CD14-positive monocyte (primary cell): Measurements from ENCODE around the gene MALRD1. TPM values are rescaled to one million over a fixed set of nuclear protein-coding genes. Genes with fewer than 3 reads are reported as not detected.

Experiments
- DNase-seq, 3 donors: peaks; one replicate each; pipeline ENCODE4 v3.0.0-alpha.2; 2011 to 2022
- H2AFZ ChIP-seq: 2 replicates; pipeline ENCODE4 v1.6.0; 2012; ENCODE audit warnings: mild to moderate bottlenecking, low read depth, low read length, inconsistent platforms; ENCODE audit not compliant: insufficient read depth, poor library complexity, severe bottlenecking
- H3K27ac ChIP-seq, 2 donors: 1 replicate in 1 of 2; 2 replicates in 1 of 2; pipeline ENCODE4 v1.5.1; 2012 to 2013; ENCODE audit warnings: low read length in 2 of 2, control low read depth in 1 of 2, inconsistent platforms in 1 of 2, low read depth in 1 of 2, mild to moderate bottlenecking in 1 of 2
- H3K27me3 ChIP-seq, 2 donors: one replicate each; pipeline versions ENCODE4 v1.6.0 to v1.6.1; 2011 to 2013; ENCODE audit warnings: low read length in 2 of 2; ENCODE audit not compliant: control insufficient read depth in 2 of 2, insufficient read depth in 2 of 2
- H3K36me3 ChIP-seq, 2 donors: replicated peaks in 1 of 2; 1 replicate in 1 of 2; 2 replicates in 1 of 2; pipeline versions ENCODE4 v1.5.1 to v1.6.1; 2012 to 2013; ENCODE audit warnings: low read length in 2 of 2, control low read depth in 1 of 2, inconsistent platforms in 1 of 2, mild to moderate bottlenecking in 1 of 2; ENCODE audit not compliant: insufficient read depth in 2 of 2, control insufficient read depth in 1 of 2
- H3K4me1 ChIP-seq, 2 donors: 1 replicate in 1 of 2; 2 replicates in 1 of 2; pipeline versions ENCODE4 v1.5.1 to v1.6.1; 2012 to 2013; ENCODE audit warnings: low read length in 2 of 2, control low read depth in 1 of 2, inconsistent platforms in 1 of 2, mild to moderate bottlenecking in 1 of 2, moderate library complexity in 1 of 2; ENCODE audit not compliant: insufficient read depth in 2 of 2, control insufficient read depth in 1 of 2
- H3K4me2 ChIP-seq: replicated peaks from 2 replicates; pipeline ENCODE3; 2012; ENCODE audit warnings: low read length, moderate library complexity, mild to moderate bottlenecking; ENCODE audit not compliant: poor library complexity, severe bottlenecking; ENCODE audit errors: extremely low read depth
- H3K4me3 ChIP-seq, 3 experiments: fragments of 200-600 bp in 1 of 3; sonication (generic) in 1 of 3; replicated peaks in 1 of 3; 1 replicate in 2 of 3; 2 replicates in 1 of 3; pipeline ENCODE4 v1.5.1; 2011 to 2013; ENCODE audit warnings: low read length in 3 of 3, mild to moderate bottlenecking in 3 of 3, control low read depth in 2 of 3, low read depth in 2 of 3, inconsistent platforms in 1 of 3, moderate library complexity in 1 of 3
- H3K79me2 ChIP-seq: 2 replicates; pipeline ENCODE4 v1.6.0; 2012; ENCODE audit warnings: mild to moderate bottlenecking, control low read depth, inconsistent platforms, low read length, moderate library complexity; ENCODE audit not compliant: insufficient read depth
- H3K9ac ChIP-seq: 2 replicates; pipeline ENCODE4 v1.6.0; 2017; ENCODE audit warnings: low read length, mild to moderate bottlenecking; ENCODE audit not compliant: insufficient read depth, poor library complexity, severe bottlenecking
- H3K9me3 ChIP-seq, 2 donors: replicated peaks in 1 of 2; 1 replicate in 1 of 2; 2 replicates in 1 of 2; pipeline versions ENCODE4 v1.5.1 to v1.6.1; 2012 to 2013; ENCODE audit warnings: low read length in 2 of 2, control low read depth in 1 of 2; ENCODE audit not compliant: control insufficient read depth in 1 of 2, insufficient read depth in 1 of 2
- H4K20me1 ChIP-seq: 2 replicates; pipeline ENCODE4 v1.6.0; 2012; ENCODE audit warnings: mild to moderate bottlenecking, low read length, control low read depth, moderate library complexity; ENCODE audit not compliant: insufficient read depth
- H3K27ac Mint-ChIP-seq, 7 donors: one replicate each; pipeline ENCODE4 v1.8.0; 2020; ENCODE audit warnings: mild to moderate bottlenecking in 7 of 7, mixed read lengths in 7 of 7, moderate library complexity in 6 of 7, inconsistent platforms in 2 of 7
- H3K27me3 Mint-ChIP-seq, 3 donors: one replicate each; pipeline ENCODE4 v1.8.0; 2021 to 2022; ENCODE audit warnings: low read depth in 3 of 3, mild to moderate bottlenecking in 3 of 3, mixed read lengths in 3 of 3, moderate library complexity in 3 of 3, inconsistent platforms in 1 of 3
- H3K36me3 Mint-ChIP-seq, 2 donors: one replicate each; pipeline ENCODE4 v1.8.0; 2020; ENCODE audit warnings: mixed read lengths in 2 of 2, inconsistent platforms in 1 of 2, mild to moderate bottlenecking in 1 of 2
- H3K4me1 Mint-ChIP-seq: one replicate; pipeline ENCODE4 v1.8.0; 2020; ENCODE audit warnings: mild to moderate bottlenecking, mixed read lengths
- H3K4me3 Mint-ChIP-seq, 2 donors: one replicate each; pipeline ENCODE4 v1.8.0; 2020; ENCODE audit warnings: mild to moderate bottlenecking in 2 of 2, mixed read lengths in 2 of 2, moderate library complexity in 1 of 2
- H3K9me3 Mint-ChIP-seq, 7 donors: one replicate each; pipeline ENCODE4 v1.8.0; 2020 to 2022; ENCODE audit warnings: mixed read lengths in 7 of 7, mild to moderate bottlenecking in 6 of 7, moderate library complexity in 6 of 7, inconsistent platforms in 2 of 7
- CTCF ChIP-seq: fragments of 200-600 bp; IDR thresholded peaks from one replicate; pipeline ENCODE4 v1.8.0; 2022; ENCODE audit warnings: antibody characterized with exemption, mild to moderate bottlenecking
- WGBS: methylation state at CpG from one replicate; pipeline ENCODE4 v1.1.5; 2013; ENCODE audit warnings: missing lambda C conversion rate; ENCODE audit not compliant: insufficient coverage; 5-methylcytosine and 5-hydroxymethylcytosine counted together
- intact Hi-C, 2 donors: fragments of 100-400 bp; cut with micrococcal nuclease; formaldehyde crosslinking; loops; one replicate each; pipeline versions ENCODE4 v1.15.0 to v1.15.1; 2023
- polyA plus RNA-seq, 3 donors: library from polyadenylated mRNA; depleted of rRNA in 1 of 3; unstranded in 2 of 3; stranded (reverse) in 1 of 3; fragments of 300-500 nt in 2 of 3; fragments of >200 nt in 1 of 3; fragmentation: Illumina TruSeq in 2 of 3; gene quantifications; 1 replicate in 2 of 3; 2 replicates in 1 of 3; pipeline ENCODE4 v1.2.3, GENCODE V29; 2012 to 2021

Gene MALRD1
- polyA plus RNA-seq, 3 donors: not detected

GRCh38 chr10:19411119-19411518 lies 362.5 kb downstream of the MALRD1 start:
- intact Hi-C loops: loop anchor here in 1 of 2 donors (10.0 kb wide), 1 partner anchor 374 kb away; no protein-coding TSS in a partner anchor

GRCh38 chr10:19412531-19412930 lies 363.9 kb downstream of the MALRD1 start:
- DNase-seq: peak in 2 of 3 donors; percentile 4 to 10
- H3K4me1 Mint-ChIP-seq: no peaks in the 10 kb centered on the region
- Histone ChIP-seq H3K27me3 (no peaks in the 10 kb centered on the region), H2AFZ (no peak overlapping the region), H3K4me1 (no peaks in the 10 kb centered on the region), H3K4me2 (no peak overlapping the region), H3K9ac (no peak overlapping the region), H3K27ac (no peak overlapping the region), H3K9me3 (no peaks in the 10 kb centered on the region), H3K4me3 (no peak overlapping the region), H4K20me1 (no peaks in the 10 kb centered on the region), H3K36me3 (no peaks in the 10 kb centered on the region), H3K79me2 (no peaks in the 10 kb centered on the region)
- peaks cover 0 to 3% (median 0%) of the 10 kb centered on the region in 7 donors for H3K9me3 Mint-ChIP-seq
- H3K36me3 Mint-ChIP-seq: no peaks in the 10 kb centered on the region
- peaks cover 0 to 5% (median 0%) of the 10 kb centered on the region in 3 donors for H3K27me3 Mint-ChIP-seq
- peak; percentile 52 for TF ChIP-seq CTCF
- H3K4me3 Mint-ChIP-seq: no peak overlapping the region
- intact Hi-C loops: loop anchor here in 1 of 2 donors (10.0 kb wide), 1 partner anchor 372 kb away; no protein-coding TSS in a partner anchor
- no peak overlapping the region for H3K27ac Mint-ChIP-seq

More at GRCh38 chr10:19411119-19411518, 362.5 kb downstream of the MALRD1 start:
- Histone ChIP-seq H3K4me2 (no peak overlapping the region), H3K27me3 (no peaks in the 10 kb centered on the region), H3K9ac (no peak overlapping the region), H3K9me3 (no peaks in the 10 kb centered on the region), H3K36me3 (no peaks in the 10 kb centered on the region), H3K27ac (no peak overlapping the region), H3K79me2 (no peaks in the 10 kb centered on the region), H3K4me3 (no peak overlapping the region), H3K4me1 (no peaks in the 10 kb centered on the region), H4K20me1 (no peaks in the 10 kb centered on the region), H2AFZ (no peak overlapping the region)
- no peak for TF ChIP-seq CTCF
- no peaks in the 10 kb centered on the region for H3K36me3 Mint-ChIP-seq
- H3K27ac Mint-ChIP-seq: no peak overlapping the region
- DNase-seq: no peak
- peaks cover 0 to 3% (median 0%) of the 10 kb centered on the region in 7 donors for H3K9me3 Mint-ChIP-seq
- H3K4me3 Mint-ChIP-seq: no peak overlapping the region
- no CpG with 5 or more reads among the region's 2 CpGs for WGBS
- H3K4me1 Mint-ChIP-seq: no peaks in the 10 kb centered on the region
- peaks cover 0 to 2% (median 0%) of the 10 kb centered on the region in 3 donors for H3K27me3 Mint-ChIP-seq
